Right lobe of liver (tissue), 4 donors: Measurements from ENCODE around the gene MYO3B.

Experiments used
- POLR2A ChIP-seq: fragments of 450-650 bp; IDR thresholded peaks from one replicate; pipeline ENCODE4 v1.6.1; 2017; ENCODE audit warnings: antibody characterized with exemption, mild to moderate bottlenecking
- TF ChIP-seq, protein P1 (sequence below), 4 donors: fragments of 200-600 bp in 3 of 4; fragments of 450-650 bp in 1 of 4; IDR thresholded peaks; one replicate each; pipeline versions ENCODE4 v1.5.1 to v1.8.0; 2016 to 2022; ENCODE audit warnings: antibody characterized with exemption in 4 of 4, mild to moderate bottlenecking in 2 of 4
- donor health status: DM: no; HTN: no; CAD: no.
- donor health status: DM: no; HTN: no; CAD: no.
- donor health status: DM: no; HTN: yes; CAD: no.

DNA sequence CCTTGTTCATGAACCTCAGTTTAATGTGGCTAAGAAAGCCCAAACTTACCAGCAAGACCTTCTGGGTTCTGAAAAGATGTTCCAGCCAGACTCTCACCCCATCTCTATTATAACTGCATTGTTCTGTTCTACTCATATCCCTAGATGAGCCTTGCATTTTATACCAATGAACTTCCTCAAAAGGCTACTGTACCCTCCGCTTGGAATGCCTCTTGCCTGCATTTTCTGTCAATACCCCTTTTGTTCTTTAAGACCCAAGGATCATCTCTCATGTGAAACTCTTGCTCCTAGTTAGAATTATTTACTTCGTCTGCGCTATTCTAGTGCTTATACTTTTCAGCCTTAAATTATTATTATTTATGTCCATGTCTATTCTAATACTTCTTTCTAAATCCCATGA lies 181.5 kb downstream of the MYO3B start:
- no peak for TF ChIP-seq POLR2A
- TF ChIP-seq, protein P1, sequence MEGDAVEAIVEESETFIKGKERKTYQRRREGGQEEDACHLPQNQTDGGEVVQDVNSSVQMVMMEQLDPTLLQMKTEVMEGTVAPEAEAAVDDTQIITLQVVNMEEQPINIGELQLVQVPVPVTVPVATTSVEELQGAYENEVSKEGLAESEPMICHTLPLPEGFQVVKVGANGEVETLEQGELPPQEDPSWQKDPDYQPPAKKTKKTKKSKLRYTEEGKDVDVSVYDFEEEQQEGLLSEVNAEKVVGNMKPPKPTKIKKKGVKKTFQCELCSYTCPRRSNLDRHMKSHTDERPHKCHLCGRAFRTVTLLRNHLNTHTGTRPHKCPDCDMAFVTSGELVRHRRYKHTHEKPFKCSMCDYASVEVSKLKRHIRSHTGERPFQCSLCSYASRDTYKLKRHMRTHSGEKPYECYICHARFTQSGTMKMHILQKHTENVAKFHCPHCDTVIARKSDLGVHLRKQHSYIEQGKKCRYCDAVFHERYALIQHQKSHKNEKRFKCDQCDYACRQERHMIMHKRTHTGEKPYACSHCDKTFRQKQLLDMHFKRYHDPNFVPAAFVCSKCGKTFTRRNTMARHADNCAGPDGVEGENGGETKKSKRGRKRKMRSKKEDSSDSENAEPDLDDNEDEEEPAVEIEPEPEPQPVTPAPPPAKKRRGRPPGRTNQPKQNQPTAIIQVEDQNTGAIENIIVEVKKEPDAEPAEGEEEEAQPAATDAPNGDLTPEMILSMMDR (IDR thresholded peaks at IDR 0.05): no peak
